MM.1S (cell line): ENCODE data around the gene MAPKAPK5.

ENCODE experiments used
- DNase-seq: peaks from one replicate; pipeline ENCODE4 v3.0.0-alpha.2; 2015
- H2AFZ ChIP-seq: fragments of 300-600 bp; sonication (generic); 2 replicates; pipeline ENCODE4 v1.6.0; 2016; ENCODE audit warnings: antibody characterized with exemption, low read length
- H3F3A ChIP-seq: fragments of 300-600 bp; sonication (generic); 2 replicates; pipeline ENCODE4 v1.6.1; 2016; ENCODE audit warnings: mild to moderate bottlenecking, antibody characterized with exemption, low read length, moderate library complexity, mixed read lengths; ENCODE audit not compliant: insufficient read depth
- H3K27ac ChIP-seq: fragments of 300-600 bp; sonication (generic); 2 replicates; pipeline ENCODE4 v1.5.1; 2016; ENCODE audit warnings: mild to moderate bottlenecking, low read length
- H3K27me3 ChIP-seq: fragments of 300-600 bp; sonication (generic); replicated peaks from 2 replicates; pipeline ENCODE4 v1.6.0; 2016; ENCODE audit warnings: low read length; ENCODE audit not compliant: insufficient read depth
- H3K36me3 ChIP-seq: fragments of 300-600 bp; sonication (generic); replicated peaks from 2 replicates; pipeline ENCODE4 v1.6.1; 2016; ENCODE audit warnings: mild to moderate bottlenecking, low read length, mixed read lengths; ENCODE audit not compliant: insufficient read depth
- H3K4me1 ChIP-seq: fragments of 300-600 bp; sonication (generic); 2 replicates; pipeline ENCODE4 v1.6.1; 2016; ENCODE audit warnings: low read length, mixed read lengths
- H3K4me2 ChIP-seq: fragments of 300-600 bp; sonication (generic); 2 replicates; pipeline ENCODE4 v1.6.0; 2016; ENCODE audit warnings: low read depth, low read length
- H3K4me3 ChIP-seq: fragments of 300-600 bp; sonication (generic); 2 replicates; pipeline ENCODE4 v1.5.1; 2016; ENCODE audit warnings: low read length, mixed read lengths
- H3K79me2 ChIP-seq: fragments of 300-600 bp; sonication (generic); 2 replicates; pipeline ENCODE4 v1.6.1; 2016; ENCODE audit warnings: mixed run types, low read length, mixed read lengths
- H3K9ac ChIP-seq: fragments of 300-600 bp; sonication (generic); 2 replicates; pipeline ENCODE4 v1.6.1; 2016; ENCODE audit warnings: low read length, mixed read lengths
- H3K9me2 ChIP-seq: fragments of 300-600 bp; sonication (generic); replicated peaks from 2 replicates; pipeline ENCODE4 v1.6.1; 2016; ENCODE audit warnings: mild to moderate bottlenecking, low read length, mixed read lengths; ENCODE audit not compliant: insufficient read depth
- H3K9me3 ChIP-seq: fragments of 300-600 bp; sonication (generic); replicated peaks from 2 replicates; pipeline ENCODE4 v1.6.1; 2016; ENCODE audit warnings: mild to moderate bottlenecking, low read length, mixed read lengths; ENCODE audit not compliant: insufficient read depth
- H4K20me1 ChIP-seq: fragments of 300-600 bp; sonication (generic); 2 replicates; pipeline ENCODE4 v1.6.1; 2016; ENCODE audit warnings: mild to moderate bottlenecking, low read length, moderate library complexity, mixed read lengths; ENCODE audit not compliant: insufficient read depth
- EZH2 ChIP-seq: fragments of 300-600 bp; sonication (generic); optimal IDR thresholded peaks from 2 replicates; pipeline ENCODE3; 2017; ENCODE audit warnings: low read depth, mild to moderate bottlenecking, antibody characterized with exemption, low read length, mixed read lengths
- EZH2phosphoT487 ChIP-seq: fragments of 300-600 bp; sonication (generic); IDR thresholded peaks from 2 replicates; pipeline ENCODE4 v1.6.1; 2018; ENCODE audit warnings: antibody characterized with exemption, low read length
- TF ChIP-seq, protein P1 (sequence below): fragments of 300-600 bp; sonication (generic); IDR thresholded peaks from 2 replicates; pipeline ENCODE4 v1.5.1; 2016; ENCODE audit warnings: antibody characterized with exemption, low read length, mixed read lengths

The MAPKAPK5 gene

GRCh38 chr12:111838353-111838752 lies 3.7 kb upstream of the MAPKAPK5 start:
- no peak for DNase-seq
- Histone ChIP-seq H3F3A (no peaks in the 10 kb centered on the region), H2AFZ (no peak overlapping the region), H3K4me1 (no peaks in the 10 kb centered on the region), H3K27ac (no peak overlapping the region), H4K20me1 (no peaks in the 10 kb centered on the region), H3K4me2 (no peak overlapping the region), H3K9me2 (no peaks in the 10 kb centered on the region), H3K4me3 (no peak overlapping the region), H3K79me2 (peaks cover 29% of the 10 kb centered on the region), H3K9ac (no peak overlapping the region), H3K9me3 (no peaks in the 10 kb centered on the region), H3K27me3 (no peaks in the 10 kb centered on the region), H3K36me3 (no peaks in the 10 kb centered on the region)
- TF ChIP-seq EZH2phosphoT487 = no peak
- TF ChIP-seq, protein P1, sequence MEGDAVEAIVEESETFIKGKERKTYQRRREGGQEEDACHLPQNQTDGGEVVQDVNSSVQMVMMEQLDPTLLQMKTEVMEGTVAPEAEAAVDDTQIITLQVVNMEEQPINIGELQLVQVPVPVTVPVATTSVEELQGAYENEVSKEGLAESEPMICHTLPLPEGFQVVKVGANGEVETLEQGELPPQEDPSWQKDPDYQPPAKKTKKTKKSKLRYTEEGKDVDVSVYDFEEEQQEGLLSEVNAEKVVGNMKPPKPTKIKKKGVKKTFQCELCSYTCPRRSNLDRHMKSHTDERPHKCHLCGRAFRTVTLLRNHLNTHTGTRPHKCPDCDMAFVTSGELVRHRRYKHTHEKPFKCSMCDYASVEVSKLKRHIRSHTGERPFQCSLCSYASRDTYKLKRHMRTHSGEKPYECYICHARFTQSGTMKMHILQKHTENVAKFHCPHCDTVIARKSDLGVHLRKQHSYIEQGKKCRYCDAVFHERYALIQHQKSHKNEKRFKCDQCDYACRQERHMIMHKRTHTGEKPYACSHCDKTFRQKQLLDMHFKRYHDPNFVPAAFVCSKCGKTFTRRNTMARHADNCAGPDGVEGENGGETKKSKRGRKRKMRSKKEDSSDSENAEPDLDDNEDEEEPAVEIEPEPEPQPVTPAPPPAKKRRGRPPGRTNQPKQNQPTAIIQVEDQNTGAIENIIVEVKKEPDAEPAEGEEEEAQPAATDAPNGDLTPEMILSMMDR = no peak
- TF ChIP-seq EZH2 = no peak

DNA sequence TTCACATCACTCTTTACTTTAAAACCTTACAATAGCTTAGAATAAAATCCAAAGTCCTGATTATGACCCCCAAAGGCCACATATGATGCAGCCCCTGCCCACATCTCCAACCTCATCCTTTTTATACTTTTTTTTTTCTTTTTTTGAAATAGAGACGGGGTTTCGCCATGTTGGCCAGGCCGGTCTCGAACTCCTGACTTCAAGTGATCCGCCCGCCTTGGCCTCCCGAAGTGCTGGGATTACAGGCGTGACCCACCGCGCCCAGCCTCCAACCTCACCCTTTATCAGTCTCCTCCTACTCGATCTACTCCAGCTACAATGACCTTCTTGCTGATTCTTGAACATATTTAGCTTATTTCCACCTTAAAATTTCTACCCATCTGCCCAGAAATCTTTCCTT lies 1.2 kb upstream of the MAPKAPK5 start:
- TF ChIP-seq EZH2phosphoT487 = no peak
- TF ChIP-seq, protein P1 = no peak
- peak overlapping the region; percentile 77 for H3K4me2 ChIP-seq
- H3K27me3 ChIP-seq = no peaks in the 10 kb centered on the region
- no peaks in the 10 kb centered on the region for H4K20me1 ChIP-seq
- H3K9ac ChIP-seq = peak overlapping the region; percentile 85; the same call in 1 of the 2 replicates
- H3K9me2 ChIP-seq = no peaks in the 10 kb centered on the region
- peak overlapping the region; percentile 94 for H3K4me3 ChIP-seq
- no peak overlapping the region for H2AFZ ChIP-seq
- H3K9me3 ChIP-seq = no peaks in the 10 kb centered on the region
- H3K27ac ChIP-seq = no peak overlapping the region
- H3K36me3 ChIP-seq = no peaks in the 10 kb centered on the region
- H3K79me2 ChIP-seq = peaks cover 53% of the 10 kb centered on the region
- H3F3A ChIP-seq = no peaks in the 10 kb centered on the region
- no peak for DNase-seq
- no peaks in the 10 kb centered on the region for H3K4me1 ChIP-seq

DNA sequence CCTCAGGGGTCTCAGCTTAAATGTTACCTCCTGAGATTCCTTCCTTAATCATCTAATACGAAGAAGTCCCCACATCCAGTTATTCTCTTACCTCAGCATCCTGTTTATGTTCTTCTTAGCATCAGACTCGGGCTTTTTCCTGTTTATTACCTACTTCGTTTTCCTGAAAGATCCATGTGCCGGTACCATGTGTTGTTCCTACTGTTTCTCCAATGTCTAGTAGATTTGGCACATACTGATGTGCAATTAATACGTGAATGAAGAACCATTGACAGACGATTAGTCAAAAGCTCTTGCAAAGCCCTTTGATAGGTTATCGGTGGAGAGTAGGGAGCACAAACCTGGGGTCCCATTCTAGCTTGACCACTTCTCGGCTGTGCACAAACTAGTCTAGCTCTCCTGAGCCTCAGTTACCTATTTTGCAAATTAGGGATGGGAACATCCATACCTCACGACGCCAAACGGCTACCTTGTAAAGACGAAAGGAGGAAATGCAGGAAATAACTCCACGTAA lies 735 bp upstream of the MAPKAPK5 start:
- H3K27me3 ChIP-seq = no peaks in the 10 kb centered on the region
- peak overlapping the region; percentile 85 for H3K9ac ChIP-seq
- no peak for DNase-seq
- no peaks in the 10 kb centered on the region for H3K36me3 ChIP-seq
- H3K27ac ChIP-seq = peak overlapping the region; percentile 66; the same call in 1 of the 2 replicates
- H3K9me3 ChIP-seq = no peaks in the 10 kb centered on the region
- peak overlapping the region; percentile 94 for H3K4me3 ChIP-seq
- TF ChIP-seq, protein P1 = no peak
- TF ChIP-seq EZH2phosphoT487 (no peak), EZH2 (no peak)
- H3K4me1 ChIP-seq = no peaks in the 10 kb centered on the region
- H2AFZ ChIP-seq = peak overlapping the region; percentile 86
- no peaks in the 10 kb centered on the region for H4K20me1 ChIP-seq
- no peaks in the 10 kb centered on the region for H3K9me2 ChIP-seq
- H3F3A ChIP-seq = no peaks in the 10 kb centered on the region
- peak overlapping the region; percentile 77 for H3K4me2 ChIP-seq
- H3K79me2 ChIP-seq = peaks cover 58% of the 10 kb centered on the region
